Gastrocnemius medialis (tissue), 4 donors: ENCODE results near the gene CCDC33. TPM values are rescaled to one million over a fixed set of nuclear protein-coding genes. Genes with fewer than 3 reads are reported as not detected.

ENCODE experiments used
- ATAC-seq, 2 donors: fragments of 150-250 bp; one replicate each; pipeline ENCODE4 v1.9.1; 2016
- DNase-seq, 2 donors: peaks; one replicate each; pipeline ENCODE4 v3.0.0-alpha.2; 2019
- H3K27ac ChIP-seq, 4 donors: fragments of 200-600 bp; sonication (generic); 1 replicate in 1 of 4; 2 replicates in 3 of 4; pipeline ENCODE4 v1.5.1; 2016 to 2018; ENCODE audit warnings: mild to moderate bottlenecking in 2 of 4, moderate library complexity in 1 of 4
- H3K27me3 ChIP-seq, 3 donors: fragments of 200-600 bp; sonication (generic) in 2 of 3; 1 replicate in 1 of 3; 2 replicates in 2 of 3; pipeline versions ENCODE4 v1.5.1 to v1.6.0; 2016 to 2019; ENCODE audit warnings: mild to moderate bottlenecking in 1 of 3, moderate library complexity in 1 of 3
- H3K36me3 ChIP-seq, 2 donors: fragments of 200-600 bp; sonication (generic) in 1 of 2; one replicate each; pipeline ENCODE4 v1.5.1; 2017 to 2018
- H3K4me1 ChIP-seq, 2 donors: fragments of 200-600 bp; sonication (generic) in 1 of 2; one replicate each; pipeline ENCODE4 v1.5.1; 2016 to 2017; ENCODE audit warnings: mild to moderate bottlenecking in 2 of 2
- H3K4me3 ChIP-seq, 4 donors: fragments of 200-600 bp; sonication (generic) in 3 of 4; 1 replicate in 1 of 4; 2 replicates in 3 of 4; pipeline ENCODE4 v1.5.1; 2016 to 2019; ENCODE audit warnings: mild to moderate bottlenecking in 2 of 4
- H3K9me3 ChIP-seq, 3 donors: fragments of 200-600 bp; sonication (generic) in 2 of 3; 1 replicate in 1 of 3; 2 replicates in 2 of 3; pipeline ENCODE4 v1.5.1; 2016 to 2019
- POLR2A ChIP-seq, 2 donors: fragments of 450-650 bp; IDR thresholded peaks; one replicate each; pipeline ENCODE4 v1.6.1; 2017; ENCODE audit warnings: antibody characterized with exemption in 2 of 2, mild to moderate bottlenecking in 2 of 2, moderate library complexity in 2 of 2
- in situ Hi-C, 4 donors: fragments of 200-750 bp; cut with MboI; loops; one replicate each; pipeline versions ENCODE4 v1.15.0 to v1.8.0; 2017; ENCODE audit warnings: low sequenced_read_pairs in 4 of 4
- intact Hi-C: fragments of 100-400 bp; cut with DNase I; formaldehyde crosslinking; loops from one replicate; pipeline ENCODE4 v1.15.1; 2023; ENCODE audit warnings: low total_unique reads
- total RNA-seq, 4 donors: library from RNA; depleted of rRNA; stranded (reverse); fragments of >200 nt; gene quantifications; one replicate each; pipeline versions ENCODE4 v1.1.0 to v1.2.3, GENCODE V29; 2016
- TF ChIP-seq, protein P1 (sequence below), 5 experiments: fragments of 450-650 bp in 3 of 5; fragments of 200-600 bp in 2 of 5; sonication (generic) in 2 of 5; IDR thresholded peaks in 4 of 5; conservative IDR thresholded peaks in 1 of 5; 1 replicate in 4 of 5; 2 replicates in 1 of 5; pipeline ENCODE4 v1.5.1; 2016 to 2019; ENCODE audit warnings: antibody characterized with exemption in 5 of 5, mild to moderate bottlenecking in 3 of 5, moderate library complexity in 3 of 5

Gene CCDC33
- total RNA-seq, 4 donors from 2014 or later = not detected

- H3K36me3 ChIP-seq = no peaks in the 10 kb centered on the region
- intact Hi-C loops (no loop called here), in situ Hi-C loops (no loop called here)
- no peaks in the 10 kb centered on the region for H3K9me3 ChIP-seq
- ATAC-seq (no peak), DNase-seq (peak in 1 of 2 donors; percentile 2)
- no peaks in the 10 kb centered on the region for H3K4me1 ChIP-seq
- no peak overlapping the region for H3K27ac ChIP-seq
- no peak for TF ChIP-seq POLR2A (IDR thresholded peaks at IDR 0.05)
- TF ChIP-seq, protein P1, sequence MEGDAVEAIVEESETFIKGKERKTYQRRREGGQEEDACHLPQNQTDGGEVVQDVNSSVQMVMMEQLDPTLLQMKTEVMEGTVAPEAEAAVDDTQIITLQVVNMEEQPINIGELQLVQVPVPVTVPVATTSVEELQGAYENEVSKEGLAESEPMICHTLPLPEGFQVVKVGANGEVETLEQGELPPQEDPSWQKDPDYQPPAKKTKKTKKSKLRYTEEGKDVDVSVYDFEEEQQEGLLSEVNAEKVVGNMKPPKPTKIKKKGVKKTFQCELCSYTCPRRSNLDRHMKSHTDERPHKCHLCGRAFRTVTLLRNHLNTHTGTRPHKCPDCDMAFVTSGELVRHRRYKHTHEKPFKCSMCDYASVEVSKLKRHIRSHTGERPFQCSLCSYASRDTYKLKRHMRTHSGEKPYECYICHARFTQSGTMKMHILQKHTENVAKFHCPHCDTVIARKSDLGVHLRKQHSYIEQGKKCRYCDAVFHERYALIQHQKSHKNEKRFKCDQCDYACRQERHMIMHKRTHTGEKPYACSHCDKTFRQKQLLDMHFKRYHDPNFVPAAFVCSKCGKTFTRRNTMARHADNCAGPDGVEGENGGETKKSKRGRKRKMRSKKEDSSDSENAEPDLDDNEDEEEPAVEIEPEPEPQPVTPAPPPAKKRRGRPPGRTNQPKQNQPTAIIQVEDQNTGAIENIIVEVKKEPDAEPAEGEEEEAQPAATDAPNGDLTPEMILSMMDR (IDR thresholded peaks at IDR 0.05 in 4 of 5, conservative IDR thresholded peaks at IDR 0.05 in 1 of 5) = no peak
- no peak overlapping the region for H3K4me3 ChIP-seq
- no peaks in the 10 kb centered on the region for H3K27me3 ChIP-seq
These were observed 100.2 kb downstream of the CCDC33 start for GRCh38 chr15:74336061-74337005.

DNA sequence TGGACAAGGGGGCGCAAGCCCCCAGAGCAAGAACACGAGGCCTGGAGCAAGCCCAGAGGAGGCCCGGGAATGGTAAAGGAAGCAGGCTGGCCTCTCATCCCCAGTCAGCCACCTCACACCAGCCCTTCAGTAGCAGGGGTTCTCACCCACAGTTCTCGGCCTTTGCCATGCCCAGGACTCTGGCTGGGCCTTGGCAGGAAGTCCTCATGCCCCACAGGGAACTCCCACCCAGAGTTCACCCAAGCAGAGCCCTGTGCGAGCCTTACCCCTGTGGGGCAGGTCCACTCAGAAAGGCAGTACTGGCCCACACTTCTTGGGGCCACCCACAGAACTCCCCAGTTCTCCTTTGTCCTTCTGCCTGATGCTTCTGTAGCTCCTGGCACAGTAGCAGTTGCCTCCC, 101.0 kb downstream of the CCDC33 start:
- intact Hi-C loops (no loop called here), in situ Hi-C loops (no loop called here)
- H3K9me3 ChIP-seq = no peaks in the 10 kb centered on the region
- H3K4me1 ChIP-seq = no peaks in the 10 kb centered on the region
- H3K27me3 ChIP-seq = no peaks in the 10 kb centered on the region
- H3K36me3 ChIP-seq = no peaks in the 10 kb centered on the region
- ATAC-seq (no peak), DNase-seq (peak in 1 of 2 donors; percentile 5)
- H3K27ac ChIP-seq = no peak overlapping the region
- H3K4me3 ChIP-seq = no peak overlapping the region
- TF ChIP-seq POLR2A (IDR thresholded peaks at IDR 0.05) = no peak
- TF ChIP-seq, protein P1 (IDR thresholded peaks at IDR 0.05 in 4 of 5, conservative IDR thresholded peaks at IDR 0.05 in 1 of 5) = no peak

DNA sequence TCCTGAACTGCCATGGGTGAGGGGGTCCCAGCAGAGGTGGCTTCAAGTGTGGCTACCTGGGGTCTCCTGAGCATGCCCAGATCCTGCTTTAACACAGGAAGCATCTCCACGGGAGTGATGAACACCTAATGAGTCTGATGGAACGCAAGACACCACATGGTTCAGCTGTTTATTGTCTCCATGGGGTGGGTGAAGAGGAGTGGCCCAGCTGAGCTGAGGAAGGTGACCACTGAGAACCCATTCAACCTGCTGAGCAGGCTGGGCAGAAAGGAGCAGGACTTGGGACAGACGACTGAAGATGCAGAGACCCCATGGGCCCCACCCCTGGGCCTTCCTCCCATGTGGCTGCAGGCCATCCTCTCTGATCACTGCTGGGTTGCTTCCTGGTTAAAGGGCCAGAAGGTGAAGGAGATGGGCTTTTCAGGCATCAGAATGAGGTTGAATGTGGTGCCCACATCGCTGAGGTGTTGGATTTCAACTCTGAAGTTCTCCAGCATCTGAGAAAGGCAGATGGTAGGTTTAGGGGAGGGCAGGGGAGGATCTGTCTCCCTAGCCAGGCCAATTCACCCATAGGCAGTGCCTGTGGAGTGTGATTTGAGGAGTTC, 101.6 kb downstream of the CCDC33 start:
- Histone ChIP-seq H3K27ac (no peak overlapping the region), H3K4me3 (no peak overlapping the region), H3K27me3 (no peaks in the 10 kb centered on the region), H3K9me3 (no peaks in the 10 kb centered on the region), H3K36me3 (no peaks in the 10 kb centered on the region), H3K4me1 (no peaks in the 10 kb centered on the region)
- ATAC-seq (no peak), DNase-seq (peak in 1 of 2 donors; percentile 2)
- TF ChIP-seq, protein P1 (IDR thresholded peaks at IDR 0.05 in 4 of 5, conservative IDR thresholded peaks at IDR 0.05 in 1 of 5) = no peak
- TF ChIP-seq POLR2A (IDR thresholded peaks at IDR 0.05) = no peak
- in situ Hi-C loops = no loop called here
- intact Hi-C loops = no loop called here

GRCh38 chr15:74338676-74339075, 102.5 kb downstream of the CCDC33 start:
- no peak overlapping the region for H3K4me3 ChIP-seq
- no peak overlapping the region for H3K27ac ChIP-seq
- DNase-seq = no peak
- no peak for ATAC-seq
- TF ChIP-seq, protein P1 (IDR thresholded peaks at IDR 0.05 in 4 of 5, conservative IDR thresholded peaks at IDR 0.05 in 1 of 5) = no peak
- TF ChIP-seq POLR2A (IDR thresholded peaks at IDR 0.05) = no peak
- intact Hi-C loops (no loop called here), in situ Hi-C loops (no loop called here)
- no peaks in the 10 kb centered on the region for H3K4me1 ChIP-seq
- no peaks in the 10 kb centered on the region for H3K9me3 ChIP-seq
- H3K36me3 ChIP-seq = no peaks in the 10 kb centered on the region
- H3K27me3 ChIP-seq = no peaks in the 10 kb centered on the region
